Hippocampal formation (tissue), 2 donors: ENCODE data around the gene FNIP2.
"Not testable (repeated sequence)": the region's sequence is repeated elsewhere in the genome, so short reads cannot be mapped to it uniquely, and the experiment has no call there.

Source experiments
- DNase-seq, 2 donors: peaks; one replicate each; lab custom pipeline; 2025; lab: John Stamatoyannopoulos, UW

Gene FNIP2

GRCh38 chr4:158870626-158871334 is 102.0 kb downstream of the FNIP2 start:
- no peak for DNase-seq

GRCh38 chr4:158871335-158871724 is 102.5 kb downstream of the FNIP2 start:
- no peak for DNase-seq

GRCh38 chr4:158873795-158874401 is 105.1 kb downstream of the FNIP2 start:
- DNase-seq: no peak

GRCh38 chr4:158875026-158875425 is 106.2 kb downstream of the FNIP2 start:
- DNase-seq: no peak

- DNase-seq: no peak
Measured at GRCh38 chr4:158875455-158875854, 106.6 kb downstream of the FNIP2 start.

- DNase-seq: no peak
Measured at GRCh38 chr4:158877069-158877468, 108.2 kb downstream of the FNIP2 start.

- not testable (repeated sequence) for DNase-seq
Measured at GRCh38 chr4:158882142-158882541, 113.3 kb downstream of the FNIP2 start.

GRCh38 chr4:158884280-158884679 is 115.5 kb downstream of the FNIP2 start:
- no peak for DNase-seq

- DNase-seq: no peak
Measured at GRCh38 chr4:158885564-158885963, 116.7 kb downstream of the FNIP2 start.

- no peak for DNase-seq
Measured at GRCh38 chr4:158890294-158890693, 121.5 kb downstream of the FNIP2 start.

GRCh38 chr4:158891256-158891655 is 122.4 kb downstream of the FNIP2 start:
- no peak for DNase-seq

- DNase-seq: no peak
Measured at GRCh38 chr4:158894826-158895225, 126.0 kb downstream of the FNIP2 start.

- DNase-seq: no peak
Measured at GRCh38 chr4:158895797-158896576, 127.2 kb downstream of the FNIP2 start.

- DNase-seq: not testable (repeated sequence)
Measured at GRCh38 chr4:158896577-158897238, 127.9 kb downstream of the FNIP2 start.

- DNase-seq: not testable (repeated sequence)
Measured at GRCh38 chr4:158900408-158900807, 131.6 kb downstream of the FNIP2 start.

GRCh38 chr4:158902280-158903078 is 133.7 kb downstream of the FNIP2 start:
- not testable (repeated sequence) for DNase-seq

GRCh38 chr4:158903079-158903456 is 134.2 kb downstream of the FNIP2 start:
- DNase-seq: no peak

- no peak for DNase-seq
Measured at GRCh38 chr4:158903472-158904043, 134.7 kb downstream of the FNIP2 start.

- DNase-seq: no peak
Measured at GRCh38 chr4:158904815-158905214, 136.0 kb downstream of the FNIP2 start.

- DNase-seq: no peak
Measured at GRCh38 chr4:158906073-158906472, 137.2 kb downstream of the FNIP2 start.

- DNase-seq: no peak
Measured at GRCh38 chr4:158912390-158912789, 143.6 kb downstream of the FNIP2 start.
